SIG-M5 treated with dmso at 0.1 percent for 504 hours (cell line): Measurements from ENCODE around the gene EIF2B2.

Source experiments
- DNase-seq: peaks from one replicate; lab custom pipeline; 2025; ENCODE audit not compliant: unreplicated experiment; lab: John Stamatoyannopoulos, UW

Gene EIF2B2

GRCh38 chr14:74973905-74974363 lies 28.8 kb upstream of the EIF2B2 start:
- no peak for DNase-seq

- no peak for DNase-seq
Observed at GRCh38 chr14:74974364-74975058, 28.2 kb upstream of the EIF2B2 start.

- no peak for DNase-seq
Observed at GRCh38 chr14:74975059-74975810, 27.5 kb upstream of the EIF2B2 start.

- no peak for DNase-seq
Observed at GRCh38 chr14:74976264-74977113, 26.2 kb upstream of the EIF2B2 start.

- DNase-seq = no peak
Observed at GRCh38 chr14:74977164-74977900, 25.4 kb upstream of the EIF2B2 start.

- no peak for DNase-seq
Observed at GRCh38 chr14:74977901-74978385, 24.8 kb upstream of the EIF2B2 start.

GRCh38 chr14:74978416-74978947 lies 24.2 kb upstream of the EIF2B2 start:
- no peak for DNase-seq

- DNase-seq = no peak
Observed at GRCh38 chr14:74979029-74979428, 23.7 kb upstream of the EIF2B2 start.

GRCh38 chr14:74979442-74980397 lies 23.0 kb upstream of the EIF2B2 start:
- DNase-seq = no peak

- no peak for DNase-seq
Observed at GRCh38 chr14:74980398-74980730, 22.4 kb upstream of the EIF2B2 start.

GRCh38 chr14:74980731-74981461 lies 21.8 kb upstream of the EIF2B2 start:
- DNase-seq = no peak

- DNase-seq = no peak
Observed at GRCh38 chr14:74981462-74981782, 21.3 kb upstream of the EIF2B2 start.

- no peak for DNase-seq
Observed at GRCh38 chr14:74981833-74982232, 20.9 kb upstream of the EIF2B2 start.

GRCh38 chr14:74982661-74983060 lies 20.1 kb upstream of the EIF2B2 start:
- no peak for DNase-seq

- DNase-seq = peak; percentile 6
Observed at GRCh38 chr14:74983343-74983742, 19.4 kb upstream of the EIF2B2 start.

- DNase-seq = no peak
Observed at GRCh38 chr14:74984236-74985027, 18.3 kb upstream of the EIF2B2 start.

GRCh38 chr14:74985028-74985310 lies 17.8 kb upstream of the EIF2B2 start:
- no peak for DNase-seq

- DNase-seq = no peak
Observed at GRCh38 chr14:74985806-74986205, 16.9 kb upstream of the EIF2B2 start.
